Measurements from ENCODE around the gene SLC4A5. TPM values are rescaled to one million over a fixed set of nuclear protein-coding genes. Genes with fewer than 3 reads are reported as not detected.

Gene SLC4A5
- under 1 TPM; 0.28 to 0.33 TPM for polyA plus RNA-seq

- WGBS, 2 donors = 69 to 71% methylated on average over 2 of the region's 2 CpGs
- H3K36me3 ChIP-seq (ENCODE audit: control insufficient read depth in 2 of 2, insufficient read depth in 2 of 2, low read length in 1 of 2) = no peaks in the 10 kb centered on the region
- no peaks in the 10 kb centered on the region for H3K9me3 ChIP-seq (ENCODE audit: control insufficient read depth in 2 of 2, insufficient read depth in 1 of 2, low read depth in 1 of 2, low read length in 1 of 2)
- H3K27ac ChIP-seq (ENCODE audit: low read depth in 2 of 2, low read length in 1 of 2) = no peak within 1 kb of the TSS
- no peaks in the 10 kb centered on the region for H3K27me3 ChIP-seq (ENCODE audit: control insufficient read depth in 1 of 2, insufficient read depth in 2 of 2, low read length in 2 of 2)
- no peaks in the 10 kb centered on the region for H3K4me1 ChIP-seq (ENCODE audit: control insufficient read depth in 2 of 2, insufficient read depth in 2 of 2, low read length in 1 of 2)
- H3K4me3 ChIP-seq (ENCODE audit: low read depth in 1 of 2, low read length in 2 of 2) = no peak within 1 kb of the TSS
These were observed at the start of gene SLC4A5 for GRCh38 chr2:74343316-74343715. SLC4A5 (minus strand) TSS chr2:74343416; CDS start chr2:74315023, 28,393 bp downstream.

- no peak overlapping the region for H3K27ac ChIP-seq (ENCODE audit: low read depth in 2 of 2, low read length in 1 of 2)
- no peaks in the 10 kb centered on the region for H3K4me1 ChIP-seq (ENCODE audit: control insufficient read depth in 2 of 2, insufficient read depth in 2 of 2, low read length in 1 of 2)
- no peaks in the 10 kb centered on the region for H3K27me3 ChIP-seq (ENCODE audit: control insufficient read depth in 1 of 2, insufficient read depth in 2 of 2, low read length in 2 of 2)
- no peaks in the 10 kb centered on the region for H3K36me3 ChIP-seq (ENCODE audit: control insufficient read depth in 2 of 2, insufficient read depth in 2 of 2, low read length in 1 of 2)
- WGBS, 2 donors = 71 to 72% methylated on average over 13 of the region's 13 CpGs
- no peaks in the 10 kb centered on the region for H3K9me3 ChIP-seq (ENCODE audit: control insufficient read depth in 2 of 2, insufficient read depth in 1 of 2, low read depth in 1 of 2, low read length in 1 of 2)
- no peak overlapping the region for H3K4me3 ChIP-seq (ENCODE audit: low read depth in 1 of 2, low read length in 2 of 2)
These were observed 49.2 kb upstream of the SLC4A5 start for GRCh38 chr2:74392449-74392743.

GRCh38 chr2:74391580-74392448 lies 48.6 kb upstream of the SLC4A5 start:
- Histone ChIP-seq H3K4me3 (ENCODE audit: low read depth in 1 of 2, low read length in 2 of 2) (peak overlapping the region; percentile 81 to 97), H3K27ac (ENCODE audit: low read depth in 2 of 2, low read length in 1 of 2) (peak overlapping the region; percentile 87 to 97), H3K9me3 (ENCODE audit: control insufficient read depth in 2 of 2, insufficient read depth in 1 of 2, low read depth in 1 of 2, low read length in 1 of 2) (no peaks in the 10 kb centered on the region), H3K4me1 (ENCODE audit: control insufficient read depth in 2 of 2, insufficient read depth in 2 of 2, low read length in 1 of 2) (peaks cover 0 to 3% of the 10 kb centered on the region in 2 donors), H3K36me3 (ENCODE audit: control insufficient read depth in 2 of 2, insufficient read depth in 2 of 2, low read length in 1 of 2) (no peaks in the 10 kb centered on the region), H3K27me3 (ENCODE audit: control insufficient read depth in 1 of 2, insufficient read depth in 2 of 2, low read length in 2 of 2) (no peaks in the 10 kb centered on the region)
- 2% methylated on average over 50 to 62 of the region's 62 CpGs for WGBS, 2 donors

- H3K9me3 ChIP-seq (ENCODE audit: control insufficient read depth in 2 of 2, insufficient read depth in 1 of 2, low read depth in 1 of 2, low read length in 1 of 2) = no peaks in the 10 kb centered on the region
- H3K36me3 ChIP-seq (ENCODE audit: control insufficient read depth in 2 of 2, insufficient read depth in 2 of 2, low read length in 1 of 2) = no peaks in the 10 kb centered on the region
- H3K27ac ChIP-seq (ENCODE audit: low read depth in 2 of 2, low read length in 1 of 2) = peak overlapping the region; percentile 87 to 97
- peak overlapping the region; percentile 81 to 97 for H3K4me3 ChIP-seq (ENCODE audit: low read depth in 1 of 2, low read length in 2 of 2)
- peaks cover 0 to 3% of the 10 kb centered on the region in 2 donors for H3K4me1 ChIP-seq (ENCODE audit: control insufficient read depth in 2 of 2, insufficient read depth in 2 of 2, low read length in 1 of 2)
- no peaks in the 10 kb centered on the region for H3K27me3 ChIP-seq (ENCODE audit: control insufficient read depth in 1 of 2, insufficient read depth in 2 of 2, low read length in 2 of 2)
- WGBS, 2 donors = 0% methylated on average over 11 of the region's 11 CpGs
These were observed 48.0 kb upstream of the SLC4A5 start for GRCh38 chr2:74391209-74391579.

GRCh38 chr2:74390606-74391005 lies 47.4 kb upstream of the SLC4A5 start:
- no peaks in the 10 kb centered on the region for H3K9me3 ChIP-seq (ENCODE audit: control insufficient read depth in 2 of 2, insufficient read depth in 1 of 2, low read depth in 1 of 2, low read length in 1 of 2)
- H3K27me3 ChIP-seq (ENCODE audit: control insufficient read depth in 1 of 2, insufficient read depth in 2 of 2, low read length in 2 of 2) = no peaks in the 10 kb centered on the region
- H3K4me3 ChIP-seq (ENCODE audit: low read depth in 1 of 2, low read length in 2 of 2) = peak overlapping the region in 1 of 2 donors; percentile 97
- no peak overlapping the region for H3K27ac ChIP-seq (ENCODE audit: low read depth in 2 of 2, low read length in 1 of 2)
- no peaks in the 10 kb centered on the region for H3K36me3 ChIP-seq (ENCODE audit: control insufficient read depth in 2 of 2, insufficient read depth in 2 of 2, low read length in 1 of 2)
- H3K4me1 ChIP-seq (ENCODE audit: control insufficient read depth in 2 of 2, insufficient read depth in 2 of 2, low read length in 1 of 2) = peaks cover 0 to 3% of the 10 kb centered on the region in 2 donors
- 52 to 60% methylated on average over 5 of the region's 5 CpGs for WGBS, 2 donors

GRCh38 chr2:74387346-74387745 lies 44.1 kb upstream of the SLC4A5 start:
- peaks cover 0 to 3% of the 10 kb centered on the region in 2 donors for H3K4me1 ChIP-seq (ENCODE audit: control insufficient read depth in 2 of 2, insufficient read depth in 2 of 2, low read length in 1 of 2)
- no peak overlapping the region for H3K27ac ChIP-seq (ENCODE audit: low read depth in 2 of 2, low read length in 1 of 2)
- H3K27me3 ChIP-seq (ENCODE audit: control insufficient read depth in 1 of 2, insufficient read depth in 2 of 2, low read length in 2 of 2) = no peaks in the 10 kb centered on the region
- H3K36me3 ChIP-seq (ENCODE audit: control insufficient read depth in 2 of 2, insufficient read depth in 2 of 2, low read length in 1 of 2) = peaks cover 0 to 3% of the 10 kb centered on the region in 2 donors
- 82 to 89% methylated on average over 1 of the region's 1 CpG for WGBS, 2 donors
- H3K9me3 ChIP-seq (ENCODE audit: control insufficient read depth in 2 of 2, insufficient read depth in 1 of 2, low read depth in 1 of 2, low read length in 1 of 2) = no peaks in the 10 kb centered on the region
- no peak overlapping the region for H3K4me3 ChIP-seq (ENCODE audit: low read depth in 1 of 2, low read length in 2 of 2)

- no peak overlapping the region for H3K4me3 ChIP-seq (ENCODE audit: low read depth in 1 of 2, low read length in 2 of 2)
- H3K4me1 ChIP-seq (ENCODE audit: control insufficient read depth in 2 of 2, insufficient read depth in 2 of 2, low read length in 1 of 2) = peaks cover 3 to 5% of the 10 kb centered on the region in 2 donors
- H3K36me3 ChIP-seq (ENCODE audit: control insufficient read depth in 2 of 2, insufficient read depth in 2 of 2, low read length in 1 of 2) = peaks cover 0 to 3% of the 10 kb centered on the region in 2 donors
- no peak overlapping the region for H3K27ac ChIP-seq (ENCODE audit: low read depth in 2 of 2, low read length in 1 of 2)
- H3K27me3 ChIP-seq (ENCODE audit: control insufficient read depth in 1 of 2, insufficient read depth in 2 of 2, low read length in 2 of 2) = no peaks in the 10 kb centered on the region
- no peaks in the 10 kb centered on the region for H3K9me3 ChIP-seq (ENCODE audit: control insufficient read depth in 2 of 2, insufficient read depth in 1 of 2, low read depth in 1 of 2, low read length in 1 of 2)
- WGBS, 2 donors = 78 to 81% methylated on average over 8 of the region's 8 CpGs
These were observed 42.2 kb upstream of the SLC4A5 start for GRCh38 chr2:74385396-74385795.

- Histone ChIP-seq H3K4me1 (ENCODE audit: control insufficient read depth in 2 of 2, insufficient read depth in 2 of 2, low read length in 1 of 2) (peaks cover 11 to 13% of the 10 kb centered on the region in 2 donors), H3K4me3 (ENCODE audit: low read depth in 1 of 2, low read length in 2 of 2) (no peak overlapping the region), H3K36me3 (ENCODE audit: control insufficient read depth in 2 of 2, insufficient read depth in 2 of 2, low read length in 1 of 2) (peaks cover 0 to 3% of the 10 kb centered on the region in 2 donors), H3K27me3 (ENCODE audit: control insufficient read depth in 1 of 2, insufficient read depth in 2 of 2, low read length in 2 of 2) (no peaks in the 10 kb centered on the region), H3K9me3 (ENCODE audit: control insufficient read depth in 2 of 2, insufficient read depth in 1 of 2, low read depth in 1 of 2, low read length in 1 of 2) (no peaks in the 10 kb centered on the region), H3K27ac (ENCODE audit: low read depth in 2 of 2, low read length in 1 of 2) (no peak overlapping the region)
- 75 to 84% methylated on average over 3 of the region's 3 CpGs for WGBS, 2 donors
These were observed 40.8 kb upstream of the SLC4A5 start for GRCh38 chr2:74384051-74384450.

GRCh38 chr2:74383254-74383653 lies 40.0 kb upstream of the SLC4A5 start:
- peaks cover 11 to 13% of the 10 kb centered on the region in 2 donors for H3K4me1 ChIP-seq (ENCODE audit: control insufficient read depth in 2 of 2, insufficient read depth in 2 of 2, low read length in 1 of 2)
- H3K4me3 ChIP-seq (ENCODE audit: low read depth in 1 of 2, low read length in 2 of 2) = no peak overlapping the region
- no peak overlapping the region for H3K27ac ChIP-seq (ENCODE audit: low read depth in 2 of 2, low read length in 1 of 2)
- WGBS, 2 donors = 23% methylated on average over 1 of the region's 1 CpG
- H3K9me3 ChIP-seq (ENCODE audit: control insufficient read depth in 2 of 2, insufficient read depth in 1 of 2, low read depth in 1 of 2, low read length in 1 of 2) = no peaks in the 10 kb centered on the region
- peaks cover 0 to 3% of the 10 kb centered on the region in 2 donors for H3K36me3 ChIP-seq (ENCODE audit: control insufficient read depth in 2 of 2, insufficient read depth in 2 of 2, low read length in 1 of 2)
- H3K27me3 ChIP-seq (ENCODE audit: control insufficient read depth in 1 of 2, insufficient read depth in 2 of 2, low read length in 2 of 2) = no peaks in the 10 kb centered on the region

- Histone ChIP-seq H3K36me3 (ENCODE audit: control insufficient read depth in 2 of 2, insufficient read depth in 2 of 2, low read length in 1 of 2) (peaks cover 6 to 9% of the 10 kb centered on the region in 2 donors), H3K9me3 (ENCODE audit: control insufficient read depth in 2 of 2, insufficient read depth in 1 of 2, low read depth in 1 of 2, low read length in 1 of 2) (no peaks in the 10 kb centered on the region), H3K27ac (ENCODE audit: low read depth in 2 of 2, low read length in 1 of 2) (no peak overlapping the region), H3K27me3 (ENCODE audit: control insufficient read depth in 1 of 2, insufficient read depth in 2 of 2, low read length in 2 of 2) (no peaks in the 10 kb centered on the region), H3K4me3 (ENCODE audit: low read depth in 1 of 2, low read length in 2 of 2) (no peak overlapping the region), H3K4me1 (ENCODE audit: control insufficient read depth in 2 of 2, insufficient read depth in 2 of 2, low read length in 1 of 2) (peaks cover 10 to 11% of the 10 kb centered on the region in 2 donors)
- WGBS, 2 donors = 85 to 86% methylated on average over 3 of the region's 3 CpGs
These were observed 38.5 kb upstream of the SLC4A5 start for GRCh38 chr2:74381751-74382150.

Measured in esophagus (tissue), 2 donors.